SKM-1 treated with dmso at 0.1 percent for 144 hours (cell line): ENCODE measurements around the gene PDXP.
"Not testable (repeated sequence)": the region's sequence is repeated elsewhere in the genome, so short reads cannot be mapped to it uniquely, and the experiment has no call there.

Experiments
- DNase-seq: peaks from one replicate; lab custom pipeline; 2025; ENCODE audit not compliant: unreplicated experiment; lab: John Stamatoyannopoulos, UW

Gene PDXP

DNA sequence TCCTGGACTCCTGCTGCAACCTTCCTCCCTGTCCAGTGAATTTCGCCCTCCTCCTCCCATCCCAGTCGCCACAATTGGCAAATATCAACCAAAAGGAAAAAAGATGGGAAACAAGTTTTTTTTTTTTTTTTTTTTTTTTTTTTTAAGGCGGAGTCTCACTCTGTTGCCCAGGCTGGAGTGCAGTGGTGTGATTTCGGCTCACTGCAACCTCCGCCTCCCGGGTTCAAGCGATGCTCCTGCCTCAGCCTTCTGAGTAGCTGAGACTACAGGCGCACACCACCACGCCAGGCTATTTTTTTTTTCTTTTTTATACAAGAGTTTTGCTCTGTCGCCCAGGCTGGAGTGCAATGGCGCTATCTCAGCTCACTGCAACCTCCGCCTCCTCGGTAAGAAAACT is 37.7 kb downstream of the PDXP start:
- not testable (repeated sequence) for DNase-seq

- DNase-seq: no peak
Measured at GRCh38 chr22:37696657-37697537, 38.4 kb downstream of the PDXP start, which contains the start of gene TRIOBP. TSS of gene TRIOBP (plus strand) at chr22:37697048. CDS start at chr22:37701366, 4,318 bp downstream.

DNA sequence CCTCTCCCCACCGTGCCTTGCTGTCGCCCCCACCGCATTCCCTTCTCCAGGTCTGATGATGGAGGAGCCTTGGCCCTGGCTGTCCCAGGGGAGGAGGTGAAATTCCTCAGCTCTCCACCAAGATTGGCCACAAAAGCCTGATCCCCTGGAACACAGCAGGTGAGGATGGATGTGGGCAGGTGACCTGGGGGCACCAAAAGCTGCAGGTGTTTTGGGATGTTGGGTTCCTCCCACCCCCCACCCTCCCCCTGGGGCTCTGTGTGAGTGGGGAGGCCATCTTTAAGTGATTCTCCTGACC is 39.0 kb downstream of the PDXP start:
- DNase-seq: no peak

- DNase-seq: peak; percentile 66
Measured at GRCh38 chr22:37701141-37701786, 42.7 kb downstream of the PDXP start.

DNA sequence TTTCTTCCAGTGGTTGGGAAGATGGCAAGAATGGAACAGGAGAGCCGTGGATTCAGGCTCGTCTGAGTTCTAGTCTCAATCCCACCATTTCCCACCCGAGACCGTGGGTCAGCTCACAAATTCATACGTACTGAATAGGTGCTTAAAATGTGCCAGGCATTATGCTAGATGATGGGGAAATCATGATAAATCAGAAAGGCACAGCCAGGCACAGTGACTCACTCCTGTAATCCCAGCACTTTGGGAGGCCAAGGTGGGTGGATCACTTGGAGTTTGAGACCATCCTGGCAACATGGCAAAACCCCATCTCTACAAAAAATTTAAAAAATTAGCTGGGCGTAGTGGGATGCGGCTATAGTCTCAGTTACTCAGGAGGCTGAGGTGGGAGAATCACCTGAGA is 45.4 kb downstream of the PDXP start:
- no peak for DNase-seq

GRCh38 chr22:37704645-37705044 is 46.1 kb downstream of the PDXP start:
- DNase-seq: no peak

DNA sequence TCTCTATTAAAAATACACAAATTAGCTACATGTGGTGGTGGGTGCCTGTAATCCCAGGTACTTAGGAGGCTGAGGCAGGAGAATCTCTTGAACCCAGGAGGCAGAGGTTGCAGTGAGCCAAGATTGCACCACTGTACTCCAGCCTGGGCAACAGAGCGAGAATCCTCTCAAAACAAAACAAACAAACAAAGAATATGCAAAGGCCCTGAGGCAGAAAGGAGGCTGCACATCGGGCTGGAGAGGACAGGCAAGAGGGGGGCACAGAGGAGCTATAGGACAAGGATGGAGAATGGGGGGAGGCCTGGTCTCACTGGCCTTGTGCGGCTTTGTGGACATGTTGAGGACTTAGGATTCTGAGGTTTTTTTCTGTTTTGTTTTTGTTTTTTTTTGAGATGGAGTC is 46.7 kb downstream of the PDXP start:
- no peak for DNase-seq

- DNase-seq: no peak
Measured at GRCh38 chr22:37708580-37709444, 50.3 kb downstream of the PDXP start.

DNA sequence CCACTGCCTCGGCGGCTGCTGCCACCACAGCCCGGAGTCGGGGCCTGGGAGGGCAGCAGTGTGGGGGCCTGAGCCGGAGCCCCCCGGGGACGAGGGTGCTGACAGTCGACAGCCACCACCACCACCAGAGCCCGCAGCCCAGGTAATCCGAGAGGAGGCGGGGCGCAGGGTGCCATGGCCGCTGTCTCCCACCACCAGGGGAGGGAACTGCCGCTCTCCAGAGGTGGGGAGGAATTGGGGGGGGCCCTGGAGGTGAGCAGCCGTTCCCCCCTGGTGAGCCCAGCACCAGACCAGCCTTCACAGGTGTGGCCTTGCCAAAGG is 50.9 kb downstream of the PDXP start:
- no peak for DNase-seq

- DNase-seq: no peak
Measured at GRCh38 chr22:37710675-37711074, 52.2 kb downstream of the PDXP start.

GRCh38 chr22:37711490-37711889 is 53.0 kb downstream of the PDXP start:
- no peak for DNase-seq

DNA sequence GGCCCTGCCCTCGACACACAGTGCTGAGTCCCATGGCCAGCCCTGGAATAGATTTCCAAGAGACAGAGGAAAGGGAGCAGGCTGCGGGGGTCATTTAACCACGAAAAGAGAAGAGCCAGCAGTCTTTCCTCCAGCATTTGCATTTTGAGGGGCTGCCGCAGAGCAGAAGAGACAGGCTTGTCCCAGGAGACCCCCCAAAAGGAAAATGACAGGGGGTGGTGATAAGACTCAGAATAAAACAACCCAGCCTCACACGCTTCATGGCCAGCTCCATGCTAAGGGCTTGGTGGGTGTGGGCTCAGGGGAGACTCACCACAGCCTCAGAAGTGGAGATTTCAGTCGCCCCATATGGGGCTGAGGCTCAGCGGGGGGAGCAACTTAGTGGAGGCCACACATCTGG is 55.2 kb downstream of the PDXP start:
- DNase-seq: no peak

DNA sequence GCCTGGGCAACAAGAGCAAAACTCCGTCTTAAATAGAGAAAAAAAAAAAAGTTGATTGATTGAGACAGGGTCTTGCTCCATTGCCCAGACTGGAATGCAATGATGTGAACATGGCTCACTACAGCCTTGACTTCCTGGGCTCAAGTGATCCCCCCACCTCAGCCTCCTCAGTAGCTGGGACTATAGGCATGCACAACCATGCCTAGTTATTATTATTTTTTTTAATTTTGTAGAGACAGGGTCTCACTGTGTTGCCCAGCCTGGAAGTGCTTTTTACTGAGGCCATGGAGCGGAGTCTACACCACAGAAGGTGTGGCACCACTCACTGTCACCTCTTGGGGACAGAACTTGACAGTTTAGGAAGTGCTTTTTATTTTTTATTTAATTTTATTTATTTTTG is 56.1 kb downstream of the PDXP start:
- no peak for DNase-seq

DNA sequence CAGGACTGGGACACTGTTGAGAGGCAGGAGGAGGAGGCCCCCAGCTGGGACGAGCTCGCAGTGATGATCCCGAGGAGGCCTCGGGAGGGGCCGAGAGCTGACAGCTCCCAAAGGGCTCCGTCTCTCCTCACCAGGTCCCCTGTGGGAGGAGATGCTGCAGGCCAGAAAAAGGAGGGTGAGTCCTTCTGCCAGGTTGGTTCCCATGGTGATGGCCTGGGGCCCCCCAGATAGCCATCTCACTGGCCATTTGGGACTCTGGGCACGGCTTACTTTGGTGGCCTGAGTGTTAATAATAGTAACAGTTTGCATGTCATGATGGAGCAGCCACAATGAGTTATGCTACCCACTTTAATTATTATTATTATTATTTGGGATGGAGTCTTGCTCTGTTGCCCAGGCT is 57.2 kb downstream of the PDXP start:
- DNase-seq: no peak
